GM19324 (cell line): ENCODE measurements around the gene MAGEB4.
"Not testable (repeated sequence)": the region's sequence is repeated elsewhere in the genome, so short reads cannot be mapped to it uniquely, and the experiment has no call there.

ENCODE experiments used
- ATAC-seq: cut with Tn5 transposase; IDR thresholded peaks from one replicate; pipeline ENCODE4 v1.9.1; 2021; ENCODE audit warnings: mild to moderate bottlenecking, moderate library complexity; ENCODE audit not compliant: unreplicated experiment, low FRiP score

MAGEB4 gene, protein sequence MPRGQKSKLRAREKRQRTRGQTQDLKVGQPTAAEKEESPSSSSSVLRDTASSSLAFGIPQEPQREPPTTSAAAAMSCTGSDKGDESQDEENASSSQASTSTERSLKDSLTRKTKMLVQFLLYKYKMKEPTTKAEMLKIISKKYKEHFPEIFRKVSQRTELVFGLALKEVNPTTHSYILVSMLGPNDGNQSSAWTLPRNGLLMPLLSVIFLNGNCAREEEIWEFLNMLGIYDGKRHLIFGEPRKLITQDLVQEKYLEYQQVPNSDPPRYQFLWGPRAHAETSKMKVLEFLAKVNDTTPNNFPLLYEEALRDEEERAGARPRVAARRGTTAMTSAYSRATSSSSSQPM

DNA sequence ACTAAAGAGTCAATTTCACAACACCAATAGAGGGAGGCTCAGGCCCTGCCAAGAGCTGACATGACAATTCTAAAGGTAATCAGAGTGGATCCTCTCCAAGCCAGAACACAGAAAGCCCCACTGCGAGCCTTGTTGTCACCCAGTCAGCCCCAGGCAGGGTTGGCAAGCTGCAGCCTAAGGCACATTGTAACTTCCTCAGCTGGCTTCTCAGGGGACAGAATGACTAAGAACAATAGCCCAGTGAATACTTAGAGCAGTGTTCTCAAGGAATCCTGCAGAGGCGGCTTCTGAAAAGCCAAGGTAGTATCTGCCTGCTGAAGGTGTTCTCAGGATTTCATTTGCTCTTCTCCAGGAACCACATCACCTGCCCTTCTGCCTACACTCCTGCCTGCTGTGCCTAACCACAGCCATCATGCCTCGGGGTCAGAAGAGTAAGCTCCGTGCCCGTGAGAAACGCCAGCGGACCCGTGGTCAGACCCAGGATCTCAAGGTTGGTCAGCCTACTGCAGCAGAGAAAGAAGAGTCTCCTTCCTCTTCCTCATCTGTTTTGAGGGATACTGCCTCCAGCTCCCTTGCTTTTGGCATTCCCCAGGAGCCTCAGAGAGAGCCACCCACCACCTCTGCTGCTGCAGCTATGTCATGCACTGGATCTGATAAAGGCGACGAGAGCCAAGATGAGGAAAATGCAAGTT is at the start of gene MAGEB4:
Gene MAGEB4 (plus strand): TSS at position 277 of the 692 bp plus-strand sequence. CDS start 136 bp downstream, at position 413.
- no peak for ATAC-seq

DNA sequence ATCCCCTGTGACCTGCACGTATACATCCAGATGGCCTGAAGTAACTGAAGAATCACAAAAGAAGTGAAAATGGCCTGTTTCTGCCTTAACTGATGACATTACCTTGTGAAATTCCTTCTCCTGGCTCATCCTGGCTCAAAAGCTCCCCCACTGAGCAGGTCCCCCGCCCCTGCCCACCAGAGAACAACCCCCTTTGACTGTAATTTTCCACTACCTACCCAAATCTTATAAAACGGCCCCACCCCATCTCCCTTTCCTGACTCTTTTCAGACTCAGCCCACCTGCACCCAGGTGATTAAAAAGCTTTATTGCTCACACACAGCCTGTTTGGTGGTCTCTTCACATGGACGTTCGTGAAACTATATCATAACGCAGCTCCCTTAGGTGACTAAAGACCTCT is 47.9 kb upstream of the MAGEB4 start:
- not testable (repeated sequence) for ATAC-seq

GRCh38 chrX:30196322-30196721 is 45.5 kb upstream of the MAGEB4 start:
- no peak for ATAC-seq

- ATAC-seq, result no peak
Observed at GRCh38 chrX:30212172-30212571, 29.6 kb upstream of the MAGEB4 start.

- ATAC-seq, result no peak
Observed at GRCh38 chrX:30215357-30215843, 26.4 kb upstream of the MAGEB4 start, which contains the start of gene MAGEB2. Gene MAGEB2 (plus strand): TSS chrX:30215563. CDS start chrX:30218581, 3,018 bp downstream.

GRCh38 chrX:30217465-30217864 is 24.3 kb upstream of the MAGEB4 start:
- ATAC-seq, result no peak

GRCh38 chrX:30219372-30219771 is 22.4 kb upstream of the MAGEB4 start:
- no peak for ATAC-seq

DNA sequence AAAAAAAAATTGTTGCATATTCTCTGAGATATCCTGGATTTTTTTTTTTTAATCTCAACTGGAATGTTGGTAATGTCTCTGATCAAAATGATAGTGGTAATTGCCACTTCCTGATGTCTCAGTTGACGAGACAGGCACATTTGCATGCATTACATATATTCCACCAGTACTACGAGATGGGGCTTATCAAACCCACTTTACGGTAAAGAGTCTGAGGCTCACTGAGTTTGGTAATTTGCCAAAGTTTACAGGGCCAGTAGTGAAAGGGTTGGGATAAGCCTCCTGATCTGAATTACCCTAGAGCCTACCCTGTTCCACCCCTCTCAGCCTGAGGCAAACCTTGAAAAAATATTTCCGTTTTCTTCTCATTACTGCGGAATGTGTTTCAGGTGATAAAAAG is 21.1 kb upstream of the MAGEB4 start:
- no peak for ATAC-seq

DNA sequence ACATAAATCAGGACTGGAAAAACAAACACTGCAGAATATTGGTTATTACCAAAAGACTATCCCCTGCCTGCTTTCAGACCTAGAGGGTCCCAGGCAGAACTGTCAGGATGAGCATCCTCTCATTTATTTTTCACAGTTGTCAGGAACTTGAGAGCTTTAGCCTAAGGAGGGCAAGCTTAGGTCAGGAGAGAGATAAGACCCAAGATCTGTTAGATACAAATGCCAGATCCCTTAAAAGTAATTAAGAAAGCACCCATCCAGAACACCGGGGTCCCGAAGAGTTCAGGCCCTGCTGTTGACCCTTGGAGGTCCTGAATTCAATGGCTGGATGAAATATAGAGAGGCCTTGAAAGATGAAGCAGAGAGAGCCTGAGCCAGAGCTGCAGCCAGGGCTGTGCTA is 17.3 kb upstream of the MAGEB4 start:
- ATAC-seq, result no peak

DNA sequence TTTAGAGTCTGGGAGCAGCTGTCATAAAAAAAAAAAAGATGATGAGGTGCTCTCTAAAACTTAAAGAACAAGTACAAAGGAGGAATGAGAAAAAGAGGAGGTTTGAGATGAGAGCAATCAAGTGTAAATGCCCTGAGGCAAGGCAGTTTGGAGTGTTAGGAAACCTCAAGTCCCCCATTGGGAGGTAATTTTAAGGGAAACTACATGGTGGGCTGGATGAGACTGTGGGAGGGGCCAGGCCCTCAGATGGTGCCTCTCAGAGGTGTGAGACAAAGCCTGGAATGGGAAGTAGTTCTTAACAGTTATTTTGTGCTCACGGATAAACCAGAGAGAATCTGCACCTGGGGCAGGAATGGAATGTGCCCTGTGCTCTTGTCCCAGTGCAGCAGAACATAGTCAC is 13.3 kb upstream of the MAGEB4 start:
- ATAC-seq, result no peak

DNA sequence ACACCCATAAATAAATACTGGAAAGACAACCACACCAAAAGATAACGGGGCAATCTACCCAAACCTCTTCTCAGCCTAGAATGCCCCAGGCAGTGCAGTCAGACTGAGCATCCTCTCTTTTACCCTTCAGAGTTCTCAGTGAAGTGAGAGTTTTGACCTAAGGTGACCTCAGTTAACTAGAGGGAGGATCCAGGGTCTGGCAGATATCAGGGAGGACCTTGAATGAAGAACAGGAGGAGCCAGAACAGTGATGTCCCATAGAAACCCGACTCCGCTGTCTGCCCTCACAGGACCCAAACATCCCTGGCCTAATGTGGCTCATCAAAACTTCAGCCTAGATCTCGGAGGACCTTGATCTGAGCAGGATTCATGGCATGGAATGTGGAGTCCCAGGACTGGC is 11.4 kb upstream of the MAGEB4 start, which contains the start of gene MAGEB3:
Gene MAGEB3 (plus strand): TSS at position 263 of the 400 bp plus-strand sequence. CDS start 5,268 bp downstream, outside the sequence.
- ATAC-seq, result no peak

GRCh38 chrX:30246769-30247489 is 5.1 kb downstream of the MAGEB4 start, which contains the start of gene MAGEB1:
Gene MAGEB1 (plus strand): TSS chrX:30247146. CDS start chrX:30250494, 3,348 bp downstream.
- no peak for ATAC-seq

- ATAC-seq, result peak; percentile 44
Observed at GRCh38 chrX:30248854-30249253, 7.1 kb downstream of the MAGEB4 start.

DNA sequence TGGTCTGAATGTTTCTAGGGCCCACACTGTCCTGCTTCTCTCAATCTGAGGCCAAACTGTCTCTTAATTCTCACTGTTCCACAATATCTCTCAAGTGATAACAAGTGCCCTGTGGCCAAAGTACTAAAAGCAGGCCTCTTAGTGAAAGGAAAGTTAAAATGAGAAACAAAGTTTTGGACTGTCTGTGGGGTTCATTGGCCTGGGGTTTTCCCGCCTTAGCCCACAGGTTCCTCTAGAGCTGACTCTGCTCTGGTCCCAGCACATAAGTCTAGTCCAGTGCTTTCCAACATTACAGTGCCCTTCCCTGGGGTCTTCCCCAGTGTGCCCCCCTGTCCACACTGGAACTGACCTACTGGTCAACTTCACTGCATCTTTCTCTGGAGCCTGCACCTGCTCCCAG is 11.5 kb downstream of the MAGEB4 start:
- peak; percentile 44 for ATAC-seq

DNA sequence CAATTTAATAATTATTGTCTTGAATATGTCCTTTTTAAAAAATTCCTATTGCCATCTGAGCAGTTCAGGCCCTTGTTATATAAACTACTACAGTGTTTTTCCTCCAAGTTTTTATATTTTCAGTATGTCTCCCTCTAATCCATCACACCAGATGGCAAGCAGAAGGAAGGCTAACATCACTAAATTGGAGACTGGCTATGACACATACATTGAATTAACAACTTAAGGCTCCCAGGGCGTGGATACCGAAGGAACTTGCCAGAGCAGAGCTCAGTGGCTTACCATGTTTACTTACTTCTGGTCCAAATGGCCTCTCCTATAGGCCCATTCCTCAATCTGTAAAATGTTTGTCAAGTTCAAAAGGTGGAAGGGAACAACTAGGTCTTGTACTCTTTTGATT is 18.1 kb downstream of the MAGEB4 start:
- no peak for ATAC-seq

DNA sequence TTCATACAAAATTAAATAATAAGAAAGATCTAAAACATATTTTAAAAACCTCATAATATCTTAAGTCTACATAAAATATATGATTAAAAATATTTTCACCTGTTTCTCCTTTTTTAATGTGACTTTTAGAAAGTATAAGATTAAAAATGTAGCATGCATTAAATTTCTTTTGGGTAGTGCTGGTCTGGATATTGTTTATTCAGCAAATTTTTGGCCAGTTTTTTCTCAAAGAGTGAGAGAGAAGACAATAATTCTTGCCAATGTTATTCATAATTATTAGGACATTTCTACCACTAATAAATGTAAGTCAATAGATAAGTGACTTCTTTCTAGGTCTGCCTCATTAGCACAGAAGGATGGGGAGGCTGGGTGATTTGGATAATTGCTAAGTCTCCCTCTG is 19.2 kb downstream of the MAGEB4 start:
- ATAC-seq, result no peak

GRCh38 chrX:30262763-30263162 is 21.0 kb downstream of the MAGEB4 start:
- ATAC-seq, result no peak

- ATAC-seq, result no peak
Observed at GRCh38 chrX:30270639-30271038, 28.8 kb downstream of the MAGEB4 start.

- ATAC-seq, result no peak
Observed at GRCh38 chrX:30275498-30275897, 33.7 kb downstream of the MAGEB4 start.

GRCh38 chrX:30278365-30278764 is 36.6 kb downstream of the MAGEB4 start:
- no peak for ATAC-seq

GRCh38 chrX:30280428-30280827 is 38.6 kb downstream of the MAGEB4 start:
- ATAC-seq, result no peak
